HG02678 (cell line): Measurements from ENCODE around the gene TBL3.
A peak's percentile ranks its signal among the peaks of the same experiment; 100 is the strongest.

Experiments
- ATAC-seq: cut with Tn5 transposase; IDR thresholded peaks from one replicate; pipeline ENCODE4 v1.9.1; 2021; ENCODE audit warnings: mild to moderate bottlenecking, moderate library complexity; ENCODE audit not compliant: unreplicated experiment

Gene TBL3

DNA sequence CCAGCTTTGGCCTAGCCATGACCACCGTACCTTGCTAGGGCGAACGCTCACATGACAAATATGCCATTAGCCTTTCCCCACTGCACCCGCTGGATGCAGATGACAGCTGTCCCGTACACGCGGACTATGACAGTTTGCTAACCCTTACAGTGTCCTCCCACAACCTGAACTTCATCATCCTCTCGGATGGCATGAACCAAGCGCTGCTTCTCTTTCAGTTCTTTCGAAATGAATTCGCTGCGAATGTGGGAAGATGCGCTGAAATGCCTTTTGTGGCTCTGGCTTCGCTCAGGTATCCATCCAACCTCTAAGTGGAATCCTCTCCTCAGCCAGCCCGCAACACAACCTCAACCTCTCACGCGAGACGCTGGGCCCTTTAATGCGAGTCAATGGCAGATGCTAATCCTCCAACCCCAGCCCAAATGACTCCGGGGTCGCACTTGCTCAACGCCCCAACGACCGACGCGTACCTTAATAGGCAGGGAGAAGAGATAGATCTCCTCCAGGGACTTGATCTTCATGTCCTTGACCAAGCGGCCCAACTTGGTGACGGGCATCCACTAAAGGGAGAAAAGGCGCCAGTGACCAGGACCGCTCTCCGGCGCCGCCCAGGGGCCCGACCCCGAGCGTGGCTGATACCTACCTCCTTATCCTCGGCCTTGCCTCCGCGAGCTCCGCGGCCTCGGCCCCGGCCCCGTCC lies 7.9 kb upstream of the TBL3 start:
- ATAC-seq, result peak; percentile 10

DNA sequence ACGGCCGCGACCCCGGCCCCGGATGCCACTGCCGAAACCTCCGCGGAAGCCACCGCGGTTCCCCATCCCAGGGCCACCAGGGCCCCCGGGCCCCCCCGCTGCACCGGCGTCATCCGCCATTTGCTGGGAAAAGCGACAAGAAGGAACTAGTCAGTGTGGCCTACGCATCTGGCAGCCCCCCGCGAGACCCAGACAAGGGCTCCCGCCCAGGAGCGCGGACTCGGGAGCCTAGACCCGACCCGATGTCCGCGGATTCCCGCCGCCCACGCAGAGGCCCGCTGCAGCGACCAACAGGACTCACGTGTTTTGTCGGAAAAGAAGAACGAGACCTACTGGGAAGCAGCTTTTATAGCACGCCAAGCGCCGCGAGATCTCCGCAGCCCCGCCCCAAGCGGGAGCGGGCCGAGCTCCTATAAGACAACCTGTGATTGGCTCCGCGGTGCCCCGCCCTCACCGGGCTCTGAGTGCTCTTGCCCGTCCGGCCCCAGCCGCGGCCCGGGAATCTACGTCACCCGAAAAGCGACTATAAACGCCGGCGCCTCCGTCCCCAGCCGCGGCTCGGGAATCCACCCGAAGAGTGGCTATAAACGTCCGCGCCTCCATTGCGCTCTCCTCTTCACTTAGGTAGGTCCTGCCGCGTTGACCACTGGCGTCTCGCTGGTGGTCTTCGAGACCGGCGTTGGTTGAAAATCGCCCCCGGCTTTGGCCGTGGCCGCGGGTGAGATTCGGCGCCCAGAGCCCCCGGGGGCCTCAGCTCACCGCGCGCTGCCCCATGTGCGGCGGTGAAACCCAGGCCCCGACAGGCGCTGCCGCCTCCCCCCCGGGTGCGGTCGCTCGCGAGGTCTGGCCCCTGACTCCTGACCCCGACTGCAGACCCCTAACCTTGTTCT lies 7.1 kb upstream of the TBL3 start, which contains the start of gene RPS2:
Gene RPS2, minus strand, starts transcription at position 321 of the 890 bp plus-strand sequence. Its CDS starts 201 bp downstream, at position 120.
- peak; percentile 89 for ATAC-seq

DNA sequence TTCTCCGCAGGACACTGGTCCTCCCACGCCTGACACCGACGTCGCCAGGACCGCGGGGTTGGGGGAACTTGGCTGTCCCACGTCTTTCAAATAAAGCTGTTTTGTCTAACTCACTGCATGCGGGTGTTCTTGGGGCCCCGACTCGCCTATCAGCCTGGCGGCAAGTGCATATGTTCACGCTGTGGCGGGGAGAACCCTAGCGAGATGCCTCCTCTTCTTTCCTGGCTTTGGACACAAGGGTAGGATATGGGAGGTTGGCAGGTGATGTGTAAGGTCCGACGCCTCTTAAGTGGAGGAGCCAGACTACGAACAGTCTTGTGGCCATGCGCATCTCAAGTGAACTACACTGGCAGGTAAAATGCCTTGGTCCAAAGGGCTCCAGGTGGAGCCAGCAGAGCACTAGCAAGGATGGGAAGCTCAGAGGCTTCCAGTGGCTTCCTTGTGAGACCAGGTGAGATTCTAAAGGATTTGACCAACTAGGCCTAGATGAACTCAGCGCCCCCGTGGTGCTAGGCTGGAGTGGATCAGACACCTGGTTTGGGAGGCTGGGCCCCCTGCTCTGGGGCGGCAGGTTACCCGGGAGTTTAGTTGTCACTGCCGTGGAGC lies 6.4 kb upstream of the TBL3 start:
- ATAC-seq, result no peak

DNA sequence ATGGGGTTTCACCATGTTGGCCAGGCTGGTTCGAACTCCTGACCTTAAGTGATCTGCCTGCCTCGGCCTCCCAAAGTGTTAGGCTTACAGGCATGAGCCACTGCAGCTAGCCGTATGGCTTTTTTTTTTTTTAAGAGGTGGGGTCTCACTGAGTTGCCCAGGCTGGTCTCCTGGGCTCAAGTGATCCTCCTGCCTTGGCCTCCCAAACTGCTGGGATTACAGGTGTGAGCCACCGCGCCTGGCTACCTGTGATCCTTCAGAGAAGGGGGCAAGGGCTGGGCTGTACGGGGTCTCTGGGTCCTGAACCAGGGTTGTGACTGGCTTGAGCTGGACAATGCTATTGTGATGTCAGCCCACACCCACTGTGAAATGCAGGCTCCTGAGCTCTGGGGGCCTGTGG lies 5.4 kb upstream of the TBL3 start, which contains the start of gene RNF151:
Gene RNF151, plus strand, starts transcription at position 397 of the 400 bp plus-strand sequence. CDS start 26 bp downstream, outside the sequence.
- no peak for ATAC-seq

DNA sequence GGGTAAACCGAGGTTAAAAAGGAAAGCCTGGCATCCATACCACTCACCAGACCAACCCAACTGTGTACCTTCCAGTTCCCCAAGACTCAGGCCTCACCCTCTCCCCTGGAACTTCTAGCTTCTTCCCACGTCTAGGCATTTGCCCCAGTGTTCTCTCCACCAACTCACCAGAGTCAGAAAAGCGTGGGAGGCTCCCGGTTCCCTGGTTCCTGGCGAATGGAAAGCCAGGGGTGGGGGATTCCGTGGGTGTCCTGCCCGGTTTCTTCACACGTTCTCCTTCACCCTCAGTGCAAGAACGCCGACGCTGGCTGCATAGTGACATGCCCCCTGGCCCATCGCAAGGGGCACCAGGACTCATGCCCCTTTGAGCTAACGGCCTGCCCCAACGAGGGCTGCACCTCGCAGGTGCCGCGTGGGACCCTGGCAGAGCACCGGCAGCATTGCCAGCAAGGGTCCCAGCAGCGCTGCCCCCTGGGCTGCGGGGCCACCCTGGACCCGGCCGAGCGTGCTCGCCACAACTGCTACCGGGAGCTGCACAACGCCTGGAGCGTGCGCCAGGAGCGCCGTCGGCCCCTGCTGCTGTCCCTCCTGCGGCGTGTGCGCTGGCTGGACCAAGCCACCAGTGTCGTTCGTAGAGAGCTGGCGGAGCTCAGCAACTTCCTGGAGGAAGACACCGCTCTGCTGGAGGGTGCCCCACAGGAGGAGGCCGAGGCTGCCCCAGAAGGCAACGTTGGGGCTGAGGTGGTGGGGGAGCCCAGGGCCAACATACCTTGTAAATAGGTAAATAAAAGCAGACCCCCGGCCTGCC lies 3.5 kb upstream of the TBL3 start:
- ATAC-seq, result no peak

DNA sequence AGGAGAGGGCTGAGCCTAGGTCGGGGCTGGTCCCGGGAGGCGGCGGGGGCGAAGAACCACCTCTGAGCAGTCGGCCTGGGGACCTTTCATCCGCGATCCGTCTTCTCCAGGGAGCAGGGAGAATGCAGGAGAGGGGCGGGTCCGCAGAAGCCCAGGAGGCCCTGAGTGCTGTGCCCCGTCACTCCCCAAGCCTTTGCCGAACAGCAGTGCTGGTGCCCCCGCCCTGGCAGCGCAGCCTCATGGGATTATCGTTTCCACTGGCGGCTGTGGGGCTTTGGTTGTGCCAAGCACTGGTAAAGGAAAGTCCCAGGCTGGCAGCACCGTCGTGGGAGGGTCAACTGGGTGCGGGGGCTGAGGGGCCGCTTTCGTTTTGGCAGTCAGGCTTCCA lies 631 bp downstream of the TBL3 start:
- no peak for ATAC-seq

DNA sequence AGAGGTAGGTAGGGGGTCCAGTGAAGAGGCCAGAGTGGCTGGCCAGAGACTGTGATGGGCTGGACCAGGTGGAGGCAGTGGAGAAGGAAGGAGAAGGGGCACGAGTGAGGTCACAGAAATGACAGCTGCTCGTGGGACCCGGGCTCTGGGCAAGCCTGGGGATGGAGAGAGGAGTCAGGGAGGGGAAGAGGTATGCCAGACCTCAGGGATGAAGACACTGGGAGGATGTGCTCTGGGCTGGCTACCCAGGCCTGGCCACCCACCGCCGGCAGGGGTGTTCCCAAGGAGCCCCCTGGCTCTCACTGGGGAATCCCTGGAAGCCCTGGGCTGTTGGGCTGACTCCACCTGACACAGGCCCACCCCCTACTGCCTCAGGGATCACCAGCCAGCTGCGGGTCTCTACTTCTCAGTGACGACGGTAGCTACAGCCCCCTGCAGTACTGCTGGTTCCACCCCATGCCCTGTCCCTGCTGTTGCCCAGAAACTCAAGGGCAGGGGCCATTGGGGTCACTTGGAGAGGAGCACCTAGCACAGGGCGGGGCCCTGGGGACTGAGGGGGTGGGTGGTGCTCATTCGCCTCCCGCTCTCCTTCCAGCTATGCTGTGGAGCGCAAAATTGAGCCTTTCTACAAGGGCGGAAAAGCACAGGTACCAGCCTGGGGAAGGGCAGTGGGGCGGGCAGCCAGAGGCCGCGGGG lies 1.8 kb downstream of the TBL3 start:
- ATAC-seq, result no peak

DNA sequence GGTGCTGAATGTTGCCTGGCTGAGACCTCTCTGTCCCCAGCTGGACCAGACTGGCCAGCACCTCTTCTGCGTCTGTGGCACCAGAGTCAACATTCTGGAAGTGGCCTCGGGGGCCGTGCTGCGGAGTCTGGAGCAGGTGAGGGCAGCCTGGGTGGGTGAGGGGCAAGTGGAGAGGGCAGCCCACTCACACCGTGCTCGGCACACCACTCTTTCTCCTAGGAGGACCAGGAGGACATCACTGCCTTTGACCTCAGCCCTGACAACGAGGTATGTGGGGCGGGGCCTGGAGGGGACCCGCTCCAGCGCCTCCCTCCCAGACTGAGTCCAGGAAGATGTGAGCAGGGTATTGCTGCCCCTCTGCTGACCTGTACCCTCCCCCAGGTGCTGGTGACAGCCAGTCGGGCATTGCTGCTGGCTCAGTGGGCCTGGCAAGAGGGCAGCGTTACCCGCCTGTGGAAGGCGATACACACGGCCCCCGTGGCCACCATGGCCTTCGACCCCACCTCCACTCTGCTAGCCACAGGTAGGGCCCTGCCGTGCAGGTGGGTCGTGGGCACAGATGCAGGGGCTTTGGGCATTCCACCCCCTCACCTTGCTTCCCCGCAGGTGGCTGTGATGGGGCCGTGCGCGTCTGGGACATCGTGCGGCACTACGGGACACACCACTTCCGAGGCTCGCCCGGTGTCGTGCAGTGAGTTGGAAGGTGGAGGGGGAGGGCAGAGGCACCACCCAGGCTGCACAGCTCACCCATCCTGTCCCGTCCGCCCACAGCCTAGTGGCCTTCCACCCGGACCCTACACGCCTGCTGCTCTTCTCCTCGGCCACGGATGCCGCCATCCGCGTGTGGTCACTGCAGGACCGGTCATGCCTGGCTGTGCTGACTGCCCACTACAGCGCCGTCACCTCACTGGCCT lies 2.6 kb downstream of the TBL3 start:
- no peak for ATAC-seq

DNA sequence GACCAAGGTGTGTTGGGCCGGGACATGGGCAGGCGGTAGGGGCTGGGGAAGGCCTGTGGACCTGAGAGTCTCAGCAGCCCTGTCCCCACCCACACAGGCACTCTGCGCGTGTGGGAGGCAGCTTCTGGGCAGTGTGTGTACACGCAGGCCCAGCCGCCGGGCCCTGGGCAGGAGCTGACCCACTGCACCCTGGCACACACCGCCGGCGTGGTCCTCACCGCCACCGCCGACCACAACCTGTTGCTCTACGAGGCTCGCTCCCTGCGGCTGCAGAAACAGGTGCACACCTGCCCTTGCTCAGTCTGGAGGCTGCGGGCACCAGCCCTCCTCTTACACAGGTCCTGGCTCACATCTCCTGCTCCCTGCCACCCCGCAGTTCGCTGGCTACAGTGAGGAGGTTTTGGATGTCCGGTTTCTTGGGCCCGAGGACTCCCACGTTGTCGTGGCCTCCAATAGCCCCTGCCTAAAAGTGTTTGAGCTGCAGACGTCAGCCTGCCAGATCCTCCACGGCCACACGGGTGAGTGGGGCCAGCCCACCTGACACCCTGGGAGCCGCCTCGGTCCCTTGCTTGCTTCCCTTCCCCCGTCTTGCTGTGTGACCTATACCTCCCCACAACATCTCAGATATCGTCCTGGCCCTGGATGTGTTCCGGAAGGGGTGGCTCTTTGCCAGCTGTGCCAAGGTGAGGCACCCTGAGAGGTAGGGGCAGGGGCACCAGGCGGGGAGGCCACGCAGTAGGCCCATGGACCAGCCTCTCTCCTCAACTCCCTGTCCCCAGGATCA lies 3.8 kb downstream of the TBL3 start:
- no peak for ATAC-seq

DNA sequence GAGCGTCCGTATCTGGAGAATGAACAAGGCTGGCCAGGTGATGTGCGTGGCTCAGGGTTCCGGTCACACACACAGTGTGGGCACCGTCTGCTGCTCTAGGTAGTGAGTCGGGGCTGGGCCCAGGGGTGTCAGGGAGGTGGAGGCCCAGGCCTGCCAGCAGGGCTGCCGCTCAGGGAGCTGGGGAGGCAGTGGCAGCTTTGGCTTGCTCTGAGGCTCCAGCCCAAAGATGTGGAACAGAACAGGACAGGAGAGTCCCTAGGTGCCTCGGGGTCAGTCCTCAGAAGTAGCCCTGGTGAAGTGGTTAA lies 4.3 kb downstream of the TBL3 start:
- ATAC-seq, result no peak

DNA sequence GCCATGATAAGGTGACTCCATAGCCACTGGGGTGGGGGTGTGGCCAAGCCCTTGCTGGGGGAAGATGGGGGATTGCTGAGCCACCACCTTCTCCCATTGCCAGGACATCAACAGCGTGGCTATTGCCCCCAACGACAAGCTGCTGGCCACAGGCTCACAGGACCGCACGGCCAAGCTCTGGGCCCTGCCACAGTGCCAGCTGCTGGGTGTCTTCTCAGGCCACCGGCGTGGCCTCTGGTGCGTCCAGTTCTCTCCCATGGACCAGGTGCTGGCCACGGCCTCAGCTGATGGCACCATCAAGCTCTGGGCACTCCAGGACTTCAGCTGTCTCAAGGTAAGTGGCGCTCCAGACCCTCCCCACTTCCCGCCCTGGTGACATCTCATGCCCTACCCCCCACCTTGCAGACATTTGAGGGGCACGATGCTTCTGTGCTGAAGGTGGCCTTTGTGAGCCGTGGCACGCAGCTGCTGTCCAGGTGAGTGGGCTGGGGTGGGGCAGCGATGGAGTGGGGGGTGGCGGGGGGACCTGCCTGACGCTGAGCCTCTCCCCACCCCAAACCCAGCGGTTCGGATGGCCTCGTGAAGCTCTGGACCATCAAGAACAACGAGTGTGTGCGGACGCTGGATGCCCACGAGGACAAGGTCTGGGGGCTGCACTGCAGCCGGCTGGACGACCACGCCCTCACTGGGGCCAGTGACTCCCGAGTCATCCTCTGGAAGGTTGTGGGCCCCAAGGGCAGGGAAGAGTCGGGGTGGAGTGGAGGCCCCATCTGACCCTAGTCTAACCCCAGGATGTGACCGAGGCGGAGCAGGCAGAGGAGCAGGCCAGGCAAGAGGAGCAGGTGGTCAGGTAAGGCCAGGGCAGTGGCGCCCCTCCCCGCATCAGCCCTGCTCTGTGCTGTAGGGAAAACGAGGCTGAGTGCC lies 5.4 kb downstream of the TBL3 start:
- no peak for ATAC-seq

DNA sequence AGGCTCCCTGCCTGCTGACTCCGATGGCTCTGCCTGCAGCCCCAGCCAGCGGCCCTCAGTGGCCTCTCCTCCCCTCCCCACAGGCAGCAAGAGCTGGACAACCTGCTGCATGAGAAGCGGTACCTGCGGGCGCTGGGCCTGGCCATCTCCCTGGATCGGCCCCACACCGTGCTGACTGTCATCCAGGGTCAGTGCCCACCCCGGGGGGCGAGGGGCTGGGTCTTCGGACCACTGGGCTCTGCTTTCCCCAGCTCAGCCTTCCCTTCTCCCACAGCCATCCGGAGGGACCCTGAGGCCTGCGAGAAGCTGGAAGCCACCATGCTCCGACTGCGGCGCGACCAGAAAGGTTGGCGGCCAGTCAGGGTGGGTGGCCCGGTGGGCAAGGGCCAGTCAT lies 6.0 kb downstream of the TBL3 start:
- no peak for ATAC-seq

DNA sequence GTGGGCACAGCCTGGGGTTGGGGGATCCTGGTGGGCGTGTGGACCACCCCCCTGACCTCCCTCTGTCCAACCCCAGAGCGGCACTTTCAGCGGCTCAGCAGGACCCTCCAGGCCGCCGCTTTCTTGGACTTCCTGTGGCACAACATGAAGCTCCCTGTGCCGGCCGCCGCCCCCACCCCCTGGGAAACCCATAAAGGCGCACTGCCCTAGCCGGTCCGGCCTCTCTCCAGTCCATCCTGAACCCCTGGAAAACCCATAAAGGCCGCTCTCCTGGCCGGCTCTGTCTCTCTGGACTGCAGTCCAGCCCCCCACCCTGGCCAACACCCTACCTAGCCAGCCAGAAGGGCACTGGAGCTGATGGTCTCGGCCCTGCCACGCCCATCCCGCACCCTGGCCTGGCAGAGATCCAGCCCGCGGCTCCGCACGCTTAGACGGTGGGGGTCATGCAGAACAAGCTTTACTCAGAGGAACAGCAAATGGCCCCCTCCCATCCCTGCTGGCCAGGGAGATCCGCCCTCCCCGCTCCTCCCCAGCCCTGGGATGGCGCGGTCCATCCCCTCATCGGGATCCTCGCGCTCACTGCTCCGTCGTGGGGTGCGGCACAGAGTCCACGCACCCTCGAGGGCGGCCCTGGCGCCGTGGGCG lies 6.7 kb downstream of the TBL3 start:
- ATAC-seq, result no peak

DNA sequence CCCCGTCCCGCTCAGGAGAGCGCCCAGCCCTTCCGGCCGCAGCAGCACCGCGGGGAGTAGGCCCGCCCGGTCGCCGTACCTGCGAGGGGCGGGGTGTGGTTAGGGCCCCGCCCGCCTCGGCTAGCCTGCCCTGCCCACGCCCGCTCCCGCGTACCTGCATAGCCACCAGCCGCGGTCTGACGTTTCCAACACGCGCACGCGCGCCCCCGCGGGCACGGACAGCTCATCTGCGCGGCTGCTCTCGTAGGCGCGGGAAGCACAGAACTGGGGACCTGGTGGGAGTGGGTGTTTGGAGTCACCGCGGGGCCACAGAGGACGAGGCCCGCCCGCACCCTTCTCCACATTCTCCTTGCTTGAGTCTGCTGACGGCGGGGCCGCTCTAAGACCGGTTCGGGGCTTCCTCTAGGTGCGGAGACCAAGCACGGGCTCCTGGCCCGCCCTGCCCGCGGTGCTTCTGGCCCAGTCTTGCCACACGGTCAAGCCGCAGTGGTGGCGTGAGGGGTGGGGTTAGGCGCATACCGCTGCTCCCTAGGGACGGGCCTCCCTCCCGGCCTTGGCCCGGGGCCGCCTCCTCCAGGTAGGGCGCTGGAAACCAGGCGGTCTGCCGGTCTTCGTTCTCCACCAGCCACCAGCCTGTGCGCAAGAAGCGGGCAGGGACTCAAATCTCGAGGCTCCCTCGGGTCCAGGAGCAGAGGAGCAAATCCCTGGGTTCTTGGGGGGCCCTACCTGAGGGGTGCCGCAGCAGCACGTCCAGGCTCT lies 7.6 kb downstream of the TBL3 start:
- no peak for ATAC-seq

DNA sequence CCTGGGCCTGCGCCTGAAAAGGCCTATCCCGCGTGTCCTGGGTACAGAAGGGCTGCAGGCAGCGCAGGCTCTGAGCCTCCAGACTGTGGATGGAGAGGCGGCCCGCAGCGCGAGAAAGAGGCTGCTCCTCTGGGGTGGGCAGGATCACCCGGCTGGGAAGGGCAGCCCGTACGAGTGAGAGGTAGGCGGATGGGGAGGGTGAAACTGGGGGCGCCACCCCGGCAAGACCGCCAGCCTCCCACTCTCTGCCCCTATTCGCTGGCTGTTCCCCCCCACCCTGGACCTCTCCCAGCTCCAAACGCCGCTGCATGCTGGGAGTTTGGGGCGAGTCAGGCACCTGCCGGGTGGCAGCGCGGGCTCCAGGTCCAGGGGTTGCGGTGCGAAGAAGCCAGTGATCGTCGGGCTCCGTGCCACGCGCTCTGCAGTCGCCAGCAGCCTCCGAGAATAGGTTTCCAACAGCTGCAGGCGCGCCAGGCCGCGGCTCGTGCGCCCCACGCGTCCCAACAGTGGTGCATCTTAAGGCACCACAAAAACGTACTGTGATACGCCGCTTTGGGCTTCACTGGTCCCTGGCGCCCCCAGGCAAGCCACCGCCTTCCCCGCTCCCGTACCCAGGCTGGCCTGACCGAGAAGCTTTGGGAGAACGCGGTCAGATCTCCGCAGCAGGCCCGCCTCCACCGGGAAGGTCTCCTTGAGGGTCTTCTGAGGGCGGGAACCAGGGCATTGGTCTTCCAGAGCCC lies 8.3 kb downstream of the TBL3 start:
- ATAC-seq, result no peak

DNA sequence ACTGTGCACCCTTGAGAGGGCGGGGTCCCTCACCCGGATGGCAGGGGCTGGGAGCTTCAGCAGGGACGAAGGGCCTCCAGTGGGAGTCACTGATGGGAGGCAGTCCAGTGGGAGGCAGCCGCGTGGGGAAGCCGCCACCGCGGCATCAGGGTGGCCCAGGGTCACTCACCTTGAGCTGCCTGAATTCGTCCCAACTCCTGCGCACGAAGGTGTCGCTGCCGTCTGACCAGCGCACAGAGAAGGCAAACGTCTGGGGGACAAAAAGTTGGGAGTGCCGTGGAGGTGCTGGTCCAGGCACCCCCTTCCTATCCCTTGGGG lies 8.9 kb downstream of the TBL3 start:
- no peak for ATAC-seq
